HepG2 (cell line): ENCODE results near the gene TOP2B. TPM values are rescaled to one million over a fixed set of nuclear protein-coding genes. Genes with fewer than 3 reads are reported as not detected.

Experiments used
- ATAC-seq: fragments of 200-7000 bp; cut with Tn5 transposase; 3 replicates; pipeline ENCODE4 v1.9.1; 2020; ENCODE audit warnings: mild to moderate bottlenecking, moderate library complexity
- BruUV-seq: library from RNA; stranded (reverse); fragments of 400-500 nt; replicated peaks from 2 replicates; lab custom pipeline; 2021; lab: Mats Ljungman, UMichigan
- CTCF ChIA-PET: fragments of 300-600 bp; formaldehyde crosslinking; extraction: SDS; loops from one replicate; lab custom pipeline; 2021; ENCODE audit warnings: low total read pairs, inconsistent platforms, low intra/inter-chr PET ratio; lab: Yijun Ruan, JAX
- POLR2A ChIA-PET: fragments of 350-600 bp; sonication (Branson Sonifier 250); formaldehyde crosslinking; loops from one replicate; lab custom pipeline; 2020; ENCODE audit warnings: antibody characterized with exemption, inconsistent platforms; lab: Yijun Ruan, JAX
- DNase-seq: peaks from one replicate; pipeline ENCODE4 v3.0.0-alpha.2; 2015; ENCODE audit warnings: low spot score
- FAIRE-seq: peaks from 3 replicates; lab custom pipeline; 2011; peaks lifted over from hg19 to GRCh38; lab: Jason Lieb, UNC
- H2AFZ ChIP-seq: one replicate; pipeline ENCODE4 v1.6.1; 2011; ENCODE audit warnings: low read length, inconsistent platforms
- H3K27ac ChIP-seq: fragments of 300-600 bp; 3 replicates; pipeline ENCODE4 v1.8.0; 2011; ENCODE audit warnings: mixed run types, mild to moderate bottlenecking, mixed read lengths, low read length, inconsistent platforms; ENCODE audit not compliant: insufficient read depth; ENCODE audit errors: extremely low read length
- H3K27me3 ChIP-seq, 2 experiments: fragments of 200-600 bp in 1 of 2; 2 replicates in 1 of 2; 3 replicates in 1 of 2; pipeline versions ENCODE4 v1.6.0 to v1.8.0; 2011; ENCODE audit warnings: low read length in 2 of 2, mild to moderate bottlenecking in 2 of 2, moderate library complexity in 2 of 2, inconsistent platforms in 1 of 2; ENCODE audit not compliant: insufficient read depth in 2 of 2, control insufficient read depth in 1 of 2
- H3K36me3 ChIP-seq, 2 experiments: fragments of 200-600 bp in 1 of 2; replicated peaks in 1 of 2; 2 replicates in 1 of 2; 3 replicates in 1 of 2; pipeline versions ENCODE4 v1.5.1 to v1.8.0; 2011; ENCODE audit warnings: low read length in 2 of 2, inconsistent platforms in 1 of 2; ENCODE audit not compliant: insufficient read depth in 2 of 2, control insufficient read depth in 1 of 2
- H3K4me1 ChIP-seq: 2 replicates; pipeline ENCODE4 v1.5.1; 2012; ENCODE audit warnings: low read length, inconsistent platforms; ENCODE audit not compliant: insufficient read depth
- H3K4me2 ChIP-seq: 2 replicates; pipeline ENCODE4 v1.6.0; 2011; ENCODE audit warnings: low read depth, low read length, inconsistent platforms
- H3K4me3 ChIP-seq, 3 experiments: fragments of 200-600 bp in 1 of 3; sonication (generic), shearing (Covaris generic) in 1 of 3; replicated peaks in 1 of 3; 2 replicates each; pipeline ENCODE4 v1.5.1; 2011 to 2016; ENCODE audit warnings: low read length in 3 of 3, inconsistent platforms in 2 of 3, low read depth in 2 of 3, mild to moderate bottlenecking in 2 of 3, control low read depth in 1 of 3, mixed read lengths in 1 of 3; ENCODE audit not compliant: insufficient read depth in 1 of 3
- H3K79me2 ChIP-seq: one replicate; pipeline ENCODE4 v1.6.1; 2011; ENCODE audit warnings: low read length, inconsistent platforms; ENCODE audit not compliant: insufficient read depth
- H3K9ac ChIP-seq: 2 replicates; pipeline ENCODE4 v1.6.0; 2011; ENCODE audit warnings: mild to moderate bottlenecking, low read depth, low read length, inconsistent platforms; ENCODE audit not compliant: insufficient read depth
- H3K9me3 ChIP-seq: 2 replicates; pipeline ENCODE4 v1.5.1; 2012; ENCODE audit warnings: mild to moderate bottlenecking, low read length
- H4K20me1 ChIP-seq: 2 replicates; pipeline ENCODE4 v1.6.0; 2011; ENCODE audit warnings: inconsistent platforms, mild to moderate bottlenecking, low read length, moderate library complexity; ENCODE audit not compliant: insufficient read depth
- BCL3 ChIP-seq: sonication (generic); formaldehyde crosslinking; IDR thresholded peaks from 2 replicates; pipeline ENCODE4 v1.5.1; 2020; ENCODE audit warnings: mild to moderate bottlenecking, missing genetic modification reagents, moderate library complexity
- PRPF4 ChIP-seq: fragments of 200-400 bp; formaldehyde crosslinking; IDR thresholded peaks from 2 replicates; pipeline ENCODE4 v1.6.1; 2016; ENCODE audit warnings: low read length, low read depth; ENCODE audit not compliant: poor library complexity, severe bottlenecking
- TCF7 ChIP-seq: sonication (generic); IDR thresholded peaks from 2 replicates; pipeline ENCODE4 v1.6.1; 2016; ENCODE audit warnings: antibody characterized with exemption, low read depth
- ZBTB8A ChIP-seq: sonication (generic); formaldehyde crosslinking; IDR thresholded peaks from 2 replicates; pipeline ENCODE4 v1.4.0; 2020; ENCODE audit warnings: mild to moderate bottlenecking, low read depth, missing genetic modification reagents, borderline replicate concordance
- ZKSCAN8 ChIP-seq: IDR thresholded peaks from 2 replicates; pipeline ENCODE4 v1.6.1; 2016; ENCODE audit warnings: borderline replicate concordance, missing genetic modification reagents, missing compliant biosample characterization
- ZNF235 ChIP-seq: sonication (generic); formaldehyde crosslinking; IDR thresholded peaks from 2 replicates; pipeline ENCODE4 v1.8.1; 2023; ENCODE audit warnings: mild to moderate bottlenecking, missing genetic modification reagents, borderline replicate concordance
- ZNF441 ChIP-seq: sonication (generic); formaldehyde crosslinking; IDR thresholded peaks from 2 replicates; pipeline ENCODE4 v1.7.0; 2021; ENCODE audit warnings: missing genetic modification reagents, borderline replicate concordance
- ZNF597 ChIP-seq: sonication (generic); formaldehyde crosslinking; IDR thresholded peaks from 2 replicates; pipeline ENCODE4 v1.5.0; 2020; ENCODE audit warnings: missing genetic modification reagents
- ZNF792 ChIP-seq: IDR thresholded peaks from 2 replicates; pipeline ENCODE4 v1.6.1; 2016
- WGBS: methylation state at CpG from one replicate; pipeline ENCODE4 v1.1.6; 2017; ENCODE audit warnings: low lambda C conversion rate; 5-methylcytosine and 5-hydroxymethylcytosine counted together
- in situ Hi-C: cut with HindIII; loops from 2 replicates; pipeline ENCODE4 v1.10.0; 2017; ENCODE audit warnings: low pct_unique_long_range_greater_than_20kb; ENCODE audit not compliant: extremely low pct_ligation_motif_present
- intact Hi-C: fragments of 100-400 bp; cut with micrococcal nuclease; formaldehyde crosslinking; loops from one replicate; pipeline ENCODE4 v1.10.0; 2022; ENCODE audit not compliant: unreplicated experiment
- polyA plus RNA-seq, 8 experiments: library from polyadenylated mRNA; depleted of rRNA in 3 of 8; stranded (reverse) in 7 of 8; unstranded in 1 of 8; fragments of >200 nt; fragmentation: Illumina TruSeq in 4 of 8; extraction: Trizol in 4 of 8; gene quantifications; 2 replicates each; pipeline versions ENCODE4 v1.2.1 to v1.2.3, GENCODE V29; 2011 to 2016; ENCODE audit warnings: low read depth in 4 of 8, missing spikeins in 1 of 8, mixed read lengths in 1 of 8; ENCODE audit not compliant: insufficient read depth in 1 of 8
- total RNA-seq, 5 experiments: library from RNA; depleted of rRNA; stranded (reverse); fragments of >200 nt; fragmentation: Illumina TruSeq; extraction: Trizol; gene quantifications; 2 replicates each; pipeline ENCODE4 v1.2.3, GENCODE V29; 2016; ENCODE audit warnings: low read depth in 1 of 5

The TOP2B gene
- total and polyA plus RNA-seq, 2 of the 13 experiments (the other 11 are each of a cell fraction or from before 2014, with no cell fraction given), result 27.6 to 88.1 TPM

GRCh38 chr3:25706213-25706612 lies 41.5 kb upstream of the TOP2B start (continued):
- TF ChIP-seq TCF7 (no peak), ZNF792 (CRISPR knock-in tag) (no peak), ZKSCAN8 (CRISPR knock-in tag) (no peak), ZNF441 (CRISPR knock-in tag) (no peak), ZNF235 (no peak), ZNF597 (no peak), PRPF4 (no peak), BCL3 (no peak)
- TF ChIP-seq, all 625 proteins: peak for 0

DNA sequence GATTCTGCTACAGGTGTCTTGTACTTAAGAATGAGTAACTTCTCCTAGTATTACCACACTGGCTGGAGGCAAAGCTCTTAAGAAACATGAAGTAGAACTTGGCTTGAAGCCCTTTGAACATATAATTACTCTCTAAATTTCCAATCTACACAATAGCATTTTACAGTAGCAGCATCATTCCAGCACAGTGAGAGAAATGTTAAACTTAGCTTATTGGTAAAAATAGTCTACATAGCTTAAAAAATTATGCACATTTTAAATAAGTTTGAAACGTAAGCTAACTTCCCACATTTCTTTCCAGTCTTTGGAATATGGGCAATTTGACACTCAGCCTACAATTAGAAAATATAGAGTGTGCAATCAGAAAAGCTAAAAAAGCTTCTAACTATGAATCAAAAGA lies 32.8 kb upstream of the TOP2B start:
- WGBS, result 10% methylated on average over 1 of the region's 1 CpG
- DNase-seq (no peak), ATAC-seq (no peak), FAIRE-seq (no peak)
- Histone ChIP-seq H3K36me3 (no peaks in the 10 kb centered on the region), H3K9me3 (no peaks in the 10 kb centered on the region), H2AFZ (no peak overlapping the region), H3K4me2 (no peak overlapping the region), H3K27ac (no peak overlapping the region), H3K4me3 (no peak overlapping the region), H3K4me1 (no peaks in the 10 kb centered on the region), H3K27me3 (no peaks in the 10 kb centered on the region; a peak in 1 of 5 replicates), H3K79me2 (no peaks in the 10 kb centered on the region), H4K20me1 (no peaks in the 10 kb centered on the region), H3K9ac (no peak overlapping the region)
- in situ Hi-C loops (no loop called here), intact Hi-C loops (no loop called here)
- CTCF ChIA-PET, result no interaction called here
- TF ChIP-seq ZBTB8A, result no peak
- BruUV-seq, result no TSS peak
- POLR2A ChIA-PET, result no interaction called here
